22Rv1 (cell line): ENCODE data around the gene SLC25A25.

Experiments used
- ZFX ChIP-seq: fragments of 450-650 bp; IDR thresholded peaks from 2 replicates; pipeline ENCODE4 v1.6.1; 2017; ENCODE audit warnings: antibody characterized with exemption, borderline replicate concordance
- TF ChIP-seq, protein P1 (sequence below): fragments of 450-650 bp; IDR thresholded peaks from 2 replicates; pipeline ENCODE4 v1.5.1; 2017; ENCODE audit warnings: mild to moderate bottlenecking

DNA sequence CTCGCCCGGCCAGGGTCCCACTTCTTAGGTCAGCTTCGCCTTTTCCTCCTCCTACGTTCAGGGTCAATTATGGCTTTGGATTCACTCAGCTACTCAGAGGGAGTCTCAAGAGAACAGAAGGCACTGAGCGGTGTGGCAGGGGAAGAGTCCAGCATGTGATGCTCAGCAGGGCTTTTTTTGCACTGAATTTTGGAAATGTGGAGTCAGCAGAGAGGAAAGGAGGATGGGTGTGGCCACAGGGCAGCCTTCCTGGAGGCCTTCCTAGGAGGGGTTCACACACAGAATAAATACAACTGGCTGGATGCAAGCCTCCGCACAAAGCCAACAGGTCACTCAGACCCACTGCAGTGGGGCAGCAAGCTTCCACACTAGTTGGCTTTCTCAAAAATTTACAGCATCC, 5.8 kb upstream of the SLC25A25 start:
- TF ChIP-seq, protein P1, sequence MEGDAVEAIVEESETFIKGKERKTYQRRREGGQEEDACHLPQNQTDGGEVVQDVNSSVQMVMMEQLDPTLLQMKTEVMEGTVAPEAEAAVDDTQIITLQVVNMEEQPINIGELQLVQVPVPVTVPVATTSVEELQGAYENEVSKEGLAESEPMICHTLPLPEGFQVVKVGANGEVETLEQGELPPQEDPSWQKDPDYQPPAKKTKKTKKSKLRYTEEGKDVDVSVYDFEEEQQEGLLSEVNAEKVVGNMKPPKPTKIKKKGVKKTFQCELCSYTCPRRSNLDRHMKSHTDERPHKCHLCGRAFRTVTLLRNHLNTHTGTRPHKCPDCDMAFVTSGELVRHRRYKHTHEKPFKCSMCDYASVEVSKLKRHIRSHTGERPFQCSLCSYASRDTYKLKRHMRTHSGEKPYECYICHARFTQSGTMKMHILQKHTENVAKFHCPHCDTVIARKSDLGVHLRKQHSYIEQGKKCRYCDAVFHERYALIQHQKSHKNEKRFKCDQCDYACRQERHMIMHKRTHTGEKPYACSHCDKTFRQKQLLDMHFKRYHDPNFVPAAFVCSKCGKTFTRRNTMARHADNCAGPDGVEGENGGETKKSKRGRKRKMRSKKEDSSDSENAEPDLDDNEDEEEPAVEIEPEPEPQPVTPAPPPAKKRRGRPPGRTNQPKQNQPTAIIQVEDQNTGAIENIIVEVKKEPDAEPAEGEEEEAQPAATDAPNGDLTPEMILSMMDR: no peak
- TF ChIP-seq ZFX: no peak
